ENCODE data around the gene RANBP2. TPM values are rescaled to one million over a fixed set of nuclear protein-coding genes. Genes with fewer than 3 reads are reported as not detected.

Gene RANBP2
- total RNA-seq (2022; extraction: Qiagen RNA extraction): 18.3 to 36.2 TPM (median 24.1 TPM) in 5 replicates

GRCh38 chr2:108719149-108720044 lies at the start of gene RANBP2:
RANBP2 (plus strand) TSS chr2:108719482; CDS start chr2:108719607, 125 bp downstream.

GRCh38 chr2:108786354-108787215 lies 67.3 kb downstream of the RANBP2 start, which contains the start of gene CCDC138:
CCDC138 (plus strand) TSS chr2:108786771; CDS start chr2:108786823, 52 bp downstream.

Other genes starting within 250 kb of the RANBP2 start
- gene LIMS1, start 185.0 kb upstream of the RANBP2 start, total RNA-seq (2022; extraction: Qiagen RNA extraction): 42.9 to 67.5 TPM (median 60.8 TPM) in 5 replicates
- 6.5 to 9.5 TPM (median 7.8 TPM) in 5 replicates for gene CCDC138, start 67.3 kb downstream of the RANBP2 start, total RNA-seq (2022; extraction: Qiagen RNA extraction)